ENCODE results near the gene GNPDA2. TPM values are rescaled to one million over a fixed set of nuclear protein-coding genes. Genes with fewer than 3 reads are reported as not detected.

The GNPDA2 gene
- total RNA-seq, 1 donor from 2014 or later, result 8.8 TPM

- H3K27ac Mint-ChIP-seq, result no peak overlapping the region
- no peaks in the 10 kb centered on the region for H3K36me3 Mint-ChIP-seq (ENCODE audit: insufficient read depth)
- H3K4me1 Mint-ChIP-seq (ENCODE audit: low read depth), result peaks cover 1% of the 10 kb centered on the region
- no peaks in the 10 kb centered on the region for H3K27me3 Mint-ChIP-seq
- no peaks in the 10 kb centered on the region for H3K9me3 Mint-ChIP-seq (ENCODE audit: low read depth)
- H3K4me3 Mint-ChIP-seq (ENCODE audit: low read depth), result no peak overlapping the region
- no peak for TF ChIP-seq CTCF (IDR thresholded peaks at IDR 0.05; ENCODE audit: unreplicated experiment)
- DNase-seq (ENCODE audit: low spot score, unreplicated experiment), result no peak
These were observed 35.0 kb upstream of the GNPDA2 start for GRCh38 chr4:44761306-44761705.

- H3K4me1 Mint-ChIP-seq (ENCODE audit: low read depth), result no peaks in the 10 kb centered on the region
- H3K27me3 Mint-ChIP-seq, result no peaks in the 10 kb centered on the region
- no peak for DNase-seq (ENCODE audit: low spot score, unreplicated experiment)
- no peaks in the 10 kb centered on the region for H3K9me3 Mint-ChIP-seq (ENCODE audit: low read depth)
- no peak overlapping the region for H3K27ac Mint-ChIP-seq
- TF ChIP-seq CTCF (IDR thresholded peaks at IDR 0.05; ENCODE audit: unreplicated experiment), result peak; percentile 73
- H3K36me3 Mint-ChIP-seq (ENCODE audit: insufficient read depth), result no peaks in the 10 kb centered on the region
- no peak overlapping the region for H3K4me3 Mint-ChIP-seq (ENCODE audit: low read depth)
These were observed 34.0 kb upstream of the GNPDA2 start for GRCh38 chr4:44760142-44760898.

- H3K27ac Mint-ChIP-seq, result no peak overlapping the region
- TF ChIP-seq CTCF (IDR thresholded peaks at IDR 0.05; ENCODE audit: unreplicated experiment), result no peak
- H3K27me3 Mint-ChIP-seq, result no peaks in the 10 kb centered on the region
- DNase-seq (ENCODE audit: low spot score, unreplicated experiment), result no peak
- H3K9me3 Mint-ChIP-seq (ENCODE audit: low read depth), result no peaks in the 10 kb centered on the region
- no peaks in the 10 kb centered on the region for H3K4me1 Mint-ChIP-seq (ENCODE audit: low read depth)
- no peaks in the 10 kb centered on the region for H3K36me3 Mint-ChIP-seq (ENCODE audit: insufficient read depth)
- H3K4me3 Mint-ChIP-seq (ENCODE audit: low read depth), result no peak overlapping the region
These were observed 30.2 kb upstream of the GNPDA2 start for GRCh38 chr4:44756559-44756958.

- no peak for TF ChIP-seq CTCF (IDR thresholded peaks at IDR 0.05; ENCODE audit: unreplicated experiment)
- Mint-ChIP-seq H3K27ac (no peak overlapping the region), H3K36me3 (ENCODE audit: insufficient read depth) (no peaks in the 10 kb centered on the region), H3K4me3 (ENCODE audit: low read depth) (no peak overlapping the region), H3K27me3 (no peaks in the 10 kb centered on the region), H3K4me1 (ENCODE audit: low read depth) (no peaks in the 10 kb centered on the region), H3K9me3 (ENCODE audit: low read depth) (no peaks in the 10 kb centered on the region)
- no peak for DNase-seq (ENCODE audit: low spot score, unreplicated experiment)
These were observed 13.8 kb upstream of the GNPDA2 start for GRCh38 chr4:44740201-44740600.

GRCh38 chr4:44738615-44739014 is 12.3 kb upstream of the GNPDA2 start:
- Mint-ChIP-seq H3K27ac (no peak overlapping the region), H3K4me1 (ENCODE audit: low read depth) (no peaks in the 10 kb centered on the region), H3K36me3 (ENCODE audit: insufficient read depth) (no peaks in the 10 kb centered on the region), H3K9me3 (ENCODE audit: low read depth) (no peaks in the 10 kb centered on the region), H3K27me3 (no peaks in the 10 kb centered on the region), H3K4me3 (ENCODE audit: low read depth) (no peak overlapping the region)
- DNase-seq (ENCODE audit: low spot score, unreplicated experiment), result no peak
- peak; percentile 31 for TF ChIP-seq CTCF (IDR thresholded peaks at IDR 0.05; ENCODE audit: unreplicated experiment)
